Suppressor macrophage treated with lipopolysaccharide for 4 hours (primary cell): ENCODE measurements around the gene MIEF2.
A peak's percentile ranks its signal among the peaks of the same experiment; 100 is the strongest.
"Not testable (repeated sequence)": the region's sequence is repeated elsewhere in the genome, so short reads cannot be mapped to it uniquely, and the experiment has no call there.

ENCODE experiments used
- DNase-seq: peaks from one replicate; pipeline ENCODE4 v3.0.0-alpha.2; 2020

Gene MIEF2

DNA sequence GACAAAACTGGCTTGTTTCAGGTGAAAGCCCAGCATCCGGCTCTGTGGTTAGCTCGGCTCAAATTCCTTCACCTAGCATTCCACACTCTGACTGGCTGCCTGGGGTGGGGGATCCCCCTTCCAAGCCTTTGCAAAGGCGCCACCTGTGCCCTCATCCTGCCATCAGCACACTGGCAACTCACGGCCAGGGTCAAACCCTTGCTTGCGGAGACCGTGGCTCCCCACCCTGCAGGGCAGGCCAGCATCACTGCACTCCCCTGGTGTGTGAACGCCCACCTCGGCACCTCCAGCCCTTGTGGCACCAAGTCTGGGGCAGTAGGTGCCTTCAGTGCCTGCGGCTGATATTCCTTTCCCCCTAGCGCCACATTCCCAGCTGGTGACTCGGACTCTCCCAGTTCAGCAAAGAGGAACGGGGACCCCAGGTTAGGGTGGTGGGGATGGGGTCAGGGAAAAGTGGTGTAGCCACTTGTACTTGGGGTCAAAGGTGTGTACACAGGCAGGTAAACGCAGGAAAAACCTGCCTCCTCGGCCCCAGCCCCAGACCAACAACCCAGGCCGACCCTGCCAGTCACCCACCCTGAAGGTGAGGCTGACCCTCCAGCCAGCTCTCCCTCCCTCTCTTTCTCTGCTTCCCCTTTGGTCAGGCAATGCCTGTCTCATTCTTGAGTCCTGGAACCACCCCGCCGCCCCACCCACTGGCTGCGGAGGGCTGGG lies 3.0 kb upstream of the MIEF2 start:
- peak; percentile 71 for DNase-seq

DNA sequence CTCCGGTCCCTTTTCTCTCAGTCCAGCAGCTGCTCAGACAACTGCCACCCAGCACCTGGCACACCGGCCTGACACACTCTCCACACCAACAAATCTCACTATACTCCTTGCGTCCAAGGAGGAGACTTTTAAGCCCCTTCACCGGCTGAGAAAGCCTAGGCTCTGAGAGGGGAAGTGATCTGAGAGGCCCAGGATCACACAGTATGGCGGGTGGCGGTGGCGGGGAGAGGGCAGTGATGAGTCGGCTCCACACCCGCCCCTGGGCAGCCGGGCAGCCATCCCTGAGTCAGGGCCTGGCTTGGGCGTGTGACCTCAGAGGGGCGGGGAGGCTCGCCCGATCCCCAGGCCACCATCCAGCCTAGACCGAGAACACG lies 2.5 kb upstream of the MIEF2 start:
- peak; percentile 94 for DNase-seq

DNA sequence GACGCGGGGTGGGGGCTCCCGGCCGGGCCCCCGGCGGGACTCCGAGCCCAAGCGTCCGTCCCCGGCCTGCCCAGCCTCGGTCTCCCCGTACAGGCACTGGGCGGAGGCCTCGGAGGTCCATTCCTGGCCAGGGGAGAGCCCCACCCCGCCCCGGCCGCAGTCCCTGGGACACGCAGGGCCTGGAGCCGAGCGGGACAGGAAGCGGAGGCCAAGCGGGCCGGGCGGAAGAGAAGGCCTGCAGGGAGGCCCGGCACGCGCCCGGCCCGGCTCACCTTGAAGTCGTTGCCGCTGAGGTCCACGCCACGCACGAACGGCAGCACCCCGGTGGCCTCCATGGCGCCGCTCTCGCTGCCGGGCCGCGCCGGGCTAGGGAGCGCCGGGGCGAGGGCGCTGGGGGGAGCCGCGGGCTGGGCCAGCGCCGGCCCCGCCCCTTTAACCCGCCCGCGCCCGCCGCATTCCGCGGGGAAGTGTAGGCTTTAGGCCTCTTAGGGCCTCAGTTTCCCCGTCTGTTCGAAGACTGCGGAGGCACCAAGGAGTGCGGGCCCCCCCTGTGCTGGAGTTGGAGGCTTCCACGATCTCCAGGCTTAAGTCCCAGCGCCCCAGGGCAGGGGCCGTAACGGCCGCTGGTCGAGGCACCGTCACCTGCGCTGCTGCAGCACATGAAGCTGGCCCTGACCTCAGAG lies 2.0 kb upstream of the MIEF2 start, which contains the start of gene FLII:
FLII (minus strand) TSS at position 383 of the 683 bp plus-strand sequence; CDS start at position 335, 48 bp downstream.
- DNase-seq = peak; percentile 71

DNA sequence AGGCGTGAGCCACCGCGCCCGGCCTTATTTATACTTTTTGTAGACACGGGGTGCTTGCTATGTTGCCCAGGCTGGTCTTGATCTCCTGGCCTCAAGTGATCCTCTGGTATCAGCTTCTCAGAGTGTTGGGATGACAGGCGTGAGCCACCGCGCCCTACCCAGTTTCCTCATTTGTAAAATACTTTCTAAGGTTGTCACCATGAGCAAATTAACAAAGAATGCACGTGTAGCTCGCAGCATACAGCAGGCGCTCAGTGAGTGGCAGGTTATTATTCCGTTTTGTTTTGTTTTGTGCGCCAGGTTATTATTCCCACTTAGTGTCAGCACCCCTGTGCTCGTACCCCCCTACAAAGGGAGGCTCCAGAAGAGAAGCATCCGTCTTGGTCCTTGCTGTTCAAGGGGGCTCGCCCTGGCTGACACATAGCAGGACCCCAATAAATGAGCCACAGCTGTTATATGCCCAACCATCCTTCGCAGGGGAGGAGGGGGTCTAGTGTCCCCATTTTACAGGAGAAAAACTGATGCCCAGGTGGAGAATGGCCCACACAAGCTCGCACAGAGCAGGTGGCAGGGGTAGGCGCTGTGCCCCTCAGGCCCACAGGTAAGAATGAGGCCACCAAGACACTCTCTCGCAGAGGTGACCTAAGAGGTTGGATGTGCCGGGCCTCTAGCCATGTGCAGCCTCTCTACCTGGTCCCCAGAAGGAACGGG lies 686 bp upstream of the MIEF2 start:
- no peak for DNase-seq

DNA sequence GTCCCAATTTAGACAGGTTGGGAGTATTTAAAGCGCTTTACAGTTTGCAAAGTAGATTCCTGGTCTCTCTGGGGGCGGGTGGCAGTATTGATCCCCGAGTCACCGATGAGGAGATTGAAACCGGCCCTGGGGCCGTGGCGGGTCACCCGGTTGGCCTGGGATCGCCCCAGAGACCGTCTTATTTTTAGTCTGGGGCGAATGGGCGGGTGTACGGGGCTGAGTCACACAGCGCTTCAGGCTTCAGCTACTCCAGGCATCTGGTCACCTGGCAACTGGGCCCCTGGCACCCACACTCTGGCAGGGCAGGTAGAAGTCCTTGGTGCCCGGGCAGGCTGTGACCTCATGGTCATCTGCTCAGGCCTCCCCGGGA lies 669 bp downstream of the MIEF2 start:
- peak; percentile 25 for DNase-seq

DNA sequence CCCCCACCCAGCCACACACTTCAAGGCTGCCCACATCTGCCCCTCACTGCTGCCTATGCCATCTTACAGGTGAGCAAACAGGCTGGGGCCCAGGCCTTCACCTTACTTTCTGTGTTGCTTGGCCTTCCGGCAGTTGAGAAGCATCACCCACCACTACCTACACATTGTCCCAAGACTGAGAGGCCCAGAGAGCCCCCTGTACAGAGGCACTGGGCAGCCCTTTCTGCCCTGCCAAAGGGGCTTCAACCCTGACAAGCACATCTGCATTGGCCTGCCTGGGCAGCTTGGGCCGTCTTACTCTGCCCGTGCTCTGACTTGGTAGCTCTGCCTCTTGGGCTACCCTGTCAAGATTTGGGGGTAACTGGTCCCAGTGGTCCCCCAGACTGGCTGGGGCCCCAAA lies 1.2 kb downstream of the MIEF2 start:
- no peak for DNase-seq

DNA sequence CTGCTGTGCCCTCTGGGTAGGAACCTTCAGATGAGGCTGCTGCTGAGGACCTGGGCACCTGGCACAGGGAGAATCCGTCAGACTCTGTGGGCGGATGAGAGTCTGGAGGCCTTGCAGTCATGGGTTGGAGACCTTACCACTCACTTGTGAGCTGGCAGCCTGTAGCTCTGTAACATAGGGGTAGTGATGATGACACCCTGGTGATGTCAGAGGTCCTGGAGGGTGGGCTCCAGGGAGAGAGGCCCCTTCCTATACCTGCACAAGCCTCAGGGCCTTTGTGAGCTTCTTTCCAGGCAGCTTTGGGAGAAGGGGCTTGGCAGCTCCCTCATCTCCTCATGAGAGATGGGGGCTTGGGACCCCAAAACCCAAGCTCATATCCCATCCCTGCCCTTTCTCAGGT lies 1.6 kb downstream of the MIEF2 start:
- peak; percentile 7 for DNase-seq

DNA sequence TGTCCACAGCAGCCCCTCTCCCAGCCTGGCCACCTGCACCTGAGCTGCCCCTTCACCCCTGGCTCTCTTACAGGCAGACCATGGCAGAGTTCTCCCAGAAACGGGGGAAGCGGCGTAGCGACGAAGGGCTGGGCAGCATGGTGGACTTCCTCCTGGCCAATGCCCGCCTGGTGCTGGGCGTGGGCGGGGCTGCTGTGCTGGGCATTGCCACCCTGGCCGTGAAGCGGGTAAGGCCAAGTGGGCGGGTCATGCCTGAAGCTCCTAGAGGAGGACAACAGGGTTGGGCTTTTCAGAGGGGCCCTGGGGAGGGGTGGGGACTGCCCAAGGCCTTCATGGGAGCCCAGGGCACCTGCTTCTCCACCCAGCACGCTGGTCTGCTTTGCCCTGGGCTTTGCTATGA lies 2.2 kb downstream of the MIEF2 start:
- DNase-seq = no peak

DNA sequence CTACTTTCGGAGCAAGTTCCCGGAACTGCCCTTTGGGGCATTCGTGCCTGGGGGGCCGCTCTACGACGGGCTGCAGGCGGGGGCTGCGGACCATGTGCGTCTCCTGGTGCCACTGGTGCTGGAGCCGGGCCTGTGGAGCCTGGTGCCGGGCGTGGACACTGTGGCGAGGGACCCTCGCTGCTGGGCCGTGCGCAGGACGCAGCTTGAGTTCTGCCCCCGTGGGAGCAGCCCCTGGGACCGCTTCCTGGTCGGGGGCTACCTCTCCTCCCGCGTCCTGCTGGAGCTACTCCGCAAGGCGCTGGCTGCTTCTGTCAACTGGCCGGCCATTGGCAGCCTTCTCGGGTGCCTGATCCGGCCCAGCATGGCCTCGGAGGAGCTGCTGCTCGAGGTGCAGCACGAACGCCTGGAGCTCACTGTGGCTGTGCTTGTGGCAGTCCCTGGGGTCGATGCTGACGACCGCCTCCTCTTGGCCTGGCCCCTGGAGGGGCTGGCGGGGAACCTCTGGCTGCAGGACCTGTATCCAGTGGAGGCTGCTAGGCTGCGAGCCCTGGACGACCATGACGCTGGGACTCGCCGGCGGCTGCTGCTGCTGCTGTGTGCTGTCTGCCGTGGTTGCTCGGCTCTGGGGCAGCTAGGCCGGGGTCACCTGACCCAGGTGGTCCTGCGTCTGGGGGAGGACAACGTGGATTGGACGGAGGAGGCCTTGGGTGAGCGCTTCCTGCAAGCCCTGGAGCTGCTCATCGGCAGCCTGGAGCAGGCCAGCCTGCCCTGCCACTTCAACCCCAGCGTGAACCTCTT lies 3.6 kb downstream of the MIEF2 start:
- no peak for DNase-seq

DNA sequence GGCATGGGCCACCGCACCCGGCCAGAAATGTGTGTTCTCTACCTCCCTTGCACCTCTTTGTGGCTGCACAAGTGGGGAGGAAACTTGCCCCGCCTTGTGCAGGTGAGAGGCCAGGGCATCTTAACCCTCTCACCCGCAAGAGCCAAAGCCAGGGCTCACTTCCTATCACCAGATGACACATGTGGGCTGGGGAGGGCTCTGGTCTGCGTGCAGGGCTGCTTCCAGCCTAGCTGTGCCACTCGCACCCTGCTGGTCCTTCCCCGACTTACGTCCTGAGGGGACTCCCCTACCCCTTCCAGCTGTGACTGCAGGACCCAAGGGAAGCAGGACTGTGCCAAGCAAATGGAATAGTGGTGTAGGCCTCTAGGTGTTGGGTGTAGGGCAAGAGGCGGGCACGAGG lies 6.9 kb downstream of the MIEF2 start:
- no peak for DNase-seq

DNA sequence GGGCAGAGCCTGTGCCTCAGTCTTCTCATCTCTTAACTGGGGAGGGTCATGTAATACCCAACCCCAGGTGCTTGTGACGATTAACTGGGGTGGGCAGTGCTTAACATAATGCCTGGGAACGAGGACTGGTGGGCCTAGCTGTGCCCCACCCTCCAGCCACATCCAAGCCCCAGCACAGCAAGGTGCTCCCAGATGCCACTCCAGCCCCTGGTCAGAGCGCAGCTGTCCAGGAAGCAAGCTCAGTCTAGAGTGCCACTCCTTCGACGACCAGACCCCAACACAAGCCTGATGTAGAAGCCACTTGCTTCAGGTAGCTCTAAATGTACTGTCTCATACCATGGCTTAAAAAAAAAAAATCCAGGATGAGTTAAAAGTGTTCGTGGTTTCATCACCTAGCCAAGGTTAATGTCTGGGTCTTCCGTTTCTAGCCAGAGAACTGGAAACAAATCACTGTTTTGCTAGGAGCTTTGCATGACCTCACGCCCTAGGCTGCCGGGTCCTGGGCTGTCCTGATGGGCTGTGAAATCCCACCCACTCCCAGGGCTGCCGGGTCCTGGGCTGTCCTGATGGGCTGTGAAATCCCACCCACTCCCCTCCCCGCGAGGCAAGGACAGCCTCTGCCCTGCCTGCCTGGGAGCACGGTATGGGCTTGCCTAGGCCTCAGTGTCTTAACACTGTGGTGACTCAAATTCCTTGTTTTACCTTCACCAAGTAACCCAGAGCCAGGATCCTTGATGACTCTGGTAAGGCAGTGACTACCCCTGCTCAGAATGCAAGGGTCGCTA lies 7.7 kb downstream of the MIEF2 start:
- DNase-seq = no peak

DNA sequence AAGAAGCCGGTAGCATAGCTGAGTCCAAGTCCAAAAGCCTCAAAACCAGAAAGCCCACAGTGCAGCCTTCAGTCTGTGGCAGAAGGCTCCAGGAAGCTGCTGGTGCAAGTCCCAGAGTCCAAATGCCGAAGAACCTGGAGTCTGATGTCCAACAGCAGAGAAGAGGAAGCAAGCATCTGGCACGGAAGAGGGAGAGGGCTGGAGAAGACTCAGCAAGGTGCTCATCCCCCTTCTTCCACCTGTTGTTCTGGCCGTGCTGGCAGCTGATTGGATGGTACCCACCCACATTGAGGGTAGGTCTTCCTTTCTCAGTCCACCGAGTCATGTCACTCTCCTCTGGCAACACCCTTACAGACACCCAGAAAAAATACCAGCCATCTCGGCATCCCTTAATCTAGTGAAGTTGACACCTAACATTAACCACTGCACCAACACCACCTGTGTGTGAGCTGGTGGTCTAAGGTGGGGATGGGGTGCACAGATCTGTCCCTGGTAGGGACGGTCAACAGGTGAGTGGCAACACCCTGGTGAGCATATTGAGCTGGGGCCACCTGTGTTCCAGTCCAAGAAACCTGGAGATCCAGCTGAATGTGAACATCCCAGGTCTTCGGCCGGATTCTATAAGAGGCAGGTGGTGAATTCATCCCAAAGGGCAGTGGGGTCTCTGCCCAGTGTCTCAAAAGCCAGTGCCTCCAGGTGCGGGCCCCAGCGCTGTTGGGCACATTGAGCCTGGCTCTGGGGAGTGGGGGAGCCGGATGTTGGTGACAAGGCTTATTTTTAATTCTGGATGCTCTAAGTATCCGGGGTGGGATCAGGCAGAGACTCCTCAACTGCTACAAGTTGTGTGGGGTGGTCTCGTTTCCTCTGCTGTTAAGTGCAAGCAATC lies 9.8 kb downstream of the MIEF2 start:
- no peak for DNase-seq

DNA sequence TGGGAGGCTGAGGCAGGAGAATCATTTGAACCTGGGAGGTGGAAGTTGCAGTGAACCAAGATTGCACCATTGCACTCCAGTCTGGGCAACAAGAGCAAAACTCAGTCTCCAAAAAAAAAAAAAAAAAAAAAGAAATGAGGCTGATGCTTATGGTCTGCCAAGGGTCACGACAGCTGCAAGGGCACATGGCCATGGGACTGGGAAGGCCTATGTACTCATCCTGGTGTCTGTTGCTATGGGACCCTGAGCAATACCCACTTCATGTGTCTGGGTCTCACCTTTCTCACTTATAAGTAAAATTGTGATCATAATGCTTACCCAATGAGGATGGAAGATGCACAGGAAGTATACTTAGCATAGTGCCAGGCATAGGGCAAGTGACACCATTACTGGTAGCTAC lies 16.6 kb downstream of the MIEF2 start:
- no peak for DNase-seq

DNA sequence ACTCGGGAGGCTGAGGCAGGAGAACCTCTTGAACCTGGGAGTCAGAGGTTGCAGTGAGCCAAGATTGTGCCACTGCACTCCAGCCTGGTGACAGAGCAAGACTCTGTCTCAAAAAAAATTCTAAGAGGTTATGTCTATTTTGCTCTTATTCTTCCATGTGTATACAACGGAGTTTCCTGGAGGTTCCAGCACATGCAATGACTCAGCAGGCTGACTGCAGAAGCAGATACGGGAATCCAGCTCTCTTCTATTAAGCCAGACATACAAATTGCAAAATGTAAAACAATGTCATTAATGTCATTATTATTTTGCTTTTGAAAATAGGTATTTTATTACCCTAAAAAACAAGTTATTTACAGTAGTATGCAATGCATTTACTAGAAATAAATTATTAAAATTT lies 18.4 kb downstream of the MIEF2 start:
- DNase-seq = no peak

DNA sequence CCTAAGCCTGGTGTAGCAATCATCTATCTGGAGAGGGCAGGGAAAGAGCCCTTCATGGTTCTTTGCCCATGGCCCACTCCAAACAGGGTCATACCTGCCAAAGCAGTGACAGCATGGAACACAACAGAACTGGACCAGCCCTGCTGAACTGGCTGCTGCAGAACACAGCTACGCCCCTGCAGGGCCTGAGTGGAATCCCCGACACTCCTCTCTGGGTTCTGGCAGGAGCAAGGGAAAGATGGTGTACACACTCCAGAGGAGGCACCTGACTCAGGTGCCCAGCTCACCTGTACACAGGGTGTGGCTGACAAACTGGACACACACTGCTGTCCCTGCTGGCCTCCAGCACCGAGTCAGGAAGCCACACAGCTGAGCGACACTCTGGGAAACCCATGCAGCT lies 19.8 kb downstream of the MIEF2 start:
- DNase-seq = no peak

DNA sequence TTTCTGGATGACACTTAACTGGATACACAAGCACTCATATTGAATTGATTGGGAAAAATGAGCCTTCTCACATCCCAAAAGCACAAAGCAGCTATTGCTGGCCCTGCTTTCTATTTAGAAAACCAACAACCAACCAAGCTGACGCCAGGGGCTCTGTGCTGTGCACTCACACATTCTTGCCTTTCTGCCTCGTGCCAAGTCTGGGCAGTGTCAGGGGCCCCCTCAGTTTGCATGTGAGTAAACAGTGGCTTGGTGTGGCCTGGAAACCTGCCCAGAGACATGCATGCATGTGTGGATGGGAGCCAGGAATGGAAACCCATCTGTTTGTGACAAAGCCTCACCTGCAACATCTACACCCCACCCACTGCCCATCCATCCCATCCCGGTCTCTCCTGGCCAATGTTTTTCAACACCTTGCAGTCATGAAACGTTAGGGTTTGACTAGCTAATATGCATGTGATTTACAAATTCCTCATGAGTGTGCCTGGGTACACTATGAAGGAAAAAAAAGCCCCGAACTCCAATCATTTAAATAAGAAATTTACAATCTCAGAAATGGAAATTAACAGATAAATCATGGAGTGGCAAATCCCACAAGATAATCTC lies 20.4 kb downstream of the MIEF2 start:
- DNase-seq = no peak

DNA sequence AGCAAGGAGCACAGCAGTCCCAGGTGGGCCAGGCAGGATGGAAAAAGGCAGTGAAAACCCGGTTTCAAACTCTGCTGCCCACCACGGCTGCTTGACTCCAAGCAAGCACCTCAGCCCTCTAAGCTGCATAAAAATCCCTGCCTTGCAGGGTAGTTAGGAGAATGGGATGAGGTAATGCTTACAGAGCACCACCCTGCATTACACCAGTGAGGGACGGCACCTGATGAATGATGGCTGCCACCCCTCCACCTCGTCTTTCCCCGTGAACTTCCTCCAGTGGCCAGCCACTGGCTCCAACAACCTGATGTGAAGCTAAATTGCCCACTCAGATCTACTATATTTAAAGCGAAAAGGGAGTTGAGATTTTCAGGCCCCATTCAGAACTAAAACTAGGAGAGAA lies 21.3 kb downstream of the MIEF2 start:
- no peak for DNase-seq

DNA sequence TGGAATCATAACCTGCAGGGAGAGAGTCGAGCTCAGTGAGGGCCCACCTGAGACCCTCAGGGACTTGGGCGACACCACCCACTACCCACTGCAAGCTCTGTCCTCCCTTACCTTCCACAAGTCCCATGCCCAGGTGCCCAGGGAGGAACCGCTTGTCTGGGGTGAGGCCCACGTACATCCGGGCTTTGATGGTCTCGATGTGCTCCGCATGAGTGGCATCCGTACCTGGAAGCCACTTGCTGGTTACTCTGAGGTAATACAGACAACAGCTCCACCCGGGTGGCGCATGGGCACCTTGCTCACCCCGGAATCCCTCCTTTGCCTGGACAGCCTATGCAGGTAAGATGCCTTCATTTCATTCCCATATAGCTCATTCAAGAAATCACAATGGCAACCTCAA lies 24.8 kb downstream of the MIEF2 start:
- no peak for DNase-seq

DNA sequence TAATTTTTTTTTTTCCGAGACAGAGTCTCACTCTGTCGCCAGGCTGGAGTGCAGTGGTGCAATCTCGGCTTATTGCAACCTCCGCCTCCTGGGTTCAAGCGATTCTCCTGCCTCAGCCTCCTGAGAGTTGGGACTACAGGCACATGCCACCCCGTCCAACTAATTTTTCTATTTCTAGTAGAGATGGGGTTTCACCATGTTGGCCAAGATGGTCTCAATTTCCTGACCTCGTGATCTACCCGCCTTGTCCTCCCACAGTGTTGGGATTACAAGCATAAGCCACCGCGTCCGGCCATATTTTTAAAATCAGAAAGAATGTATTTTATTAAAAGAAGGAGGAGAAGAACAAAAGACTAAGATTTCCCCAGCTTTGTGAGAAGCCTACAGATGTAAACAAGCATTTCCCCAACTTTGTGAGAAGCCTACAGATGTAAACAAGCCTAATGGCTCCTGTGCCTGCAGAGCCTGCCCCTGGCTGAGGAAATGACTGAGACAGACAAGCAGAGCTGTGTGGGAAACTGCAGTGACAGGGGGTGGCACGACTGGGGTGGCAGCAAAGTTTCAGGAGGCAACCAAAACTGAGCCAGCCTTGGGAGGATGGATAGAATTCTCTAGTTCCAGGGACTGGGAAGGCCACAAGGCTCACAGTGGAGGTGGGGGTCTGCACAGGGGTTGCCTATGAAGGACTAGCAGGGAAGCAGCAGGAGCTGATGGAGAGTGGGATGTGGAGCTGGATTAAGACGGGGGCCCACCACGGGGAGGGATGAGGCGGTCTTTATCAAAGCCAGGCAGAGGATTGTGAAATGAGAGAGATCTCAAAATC lies 31.5 kb downstream of the MIEF2 start:
- DNase-seq = no peak

DNA sequence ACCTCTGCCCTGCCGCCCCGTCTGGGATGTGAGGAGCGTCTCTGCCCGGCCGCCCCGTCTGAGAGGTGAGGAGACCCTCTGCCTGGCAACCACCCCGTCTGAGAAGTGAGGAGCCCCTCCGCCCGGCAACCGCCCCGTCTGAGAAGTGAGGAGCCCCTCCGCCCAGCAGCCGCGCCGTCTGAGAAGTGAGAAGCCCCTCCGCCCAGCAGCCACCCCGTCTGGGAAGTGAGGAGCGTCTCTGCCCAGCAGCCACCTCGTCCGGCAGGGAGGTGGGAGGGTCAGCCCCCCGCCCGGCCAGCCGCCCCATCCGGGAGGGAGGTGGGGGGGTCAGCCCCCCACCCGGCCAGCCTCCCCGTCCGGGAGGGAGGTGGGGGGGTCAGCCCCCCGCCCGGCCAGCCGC lies 37.6 kb downstream of the MIEF2 start:
- DNase-seq = not testable (repeated sequence)
